Uterus (tissue), 4 donors: ENCODE measurements around the gene BEST1. TPM values are rescaled to one million over a fixed set of nuclear protein-coding genes. Genes with fewer than 3 reads are reported as not detected.

Source experiments
- DNase-seq, 2 donors: peaks; one replicate each; pipeline ENCODE4 v3.0.0-alpha.2; 2019 to 2020
- H3K27ac ChIP-seq, 2 donors: fragments of 200-600 bp; sonication (generic); 1 replicate in 1 of 2; 2 replicates in 1 of 2; pipeline ENCODE4 v1.5.1; 2016 to 2018
- H3K27me3 ChIP-seq, 2 donors: fragments of 200-600 bp; sonication (generic); one replicate each; pipeline ENCODE4 v1.5.1; 2018 to 2019; ENCODE audit warnings: control low read depth in 1 of 2
- H3K36me3 ChIP-seq, 2 donors: fragments of 200-600 bp; sonication (generic); one replicate each; pipeline ENCODE4 v1.5.1; 2019; ENCODE audit warnings: control low read depth in 1 of 2
- H3K4me1 ChIP-seq, 2 donors: fragments of 200-600 bp; sonication (generic); one replicate each; pipeline ENCODE4 v1.5.1; 2018 to 2019; ENCODE audit warnings: control low read depth in 1 of 2
- H3K4me3 ChIP-seq, 2 donors: fragments of 200-600 bp; sonication (generic); 1 replicate in 1 of 2; 2 replicates in 1 of 2; pipeline ENCODE4 v1.5.1; 2018 to 2019; ENCODE audit warnings: mild to moderate bottlenecking in 1 of 2
- H3K9me3 ChIP-seq, 2 donors: fragments of 200-600 bp; sonication (generic); one replicate each; pipeline ENCODE4 v1.5.1; 2019; ENCODE audit warnings: control low read depth in 1 of 2
- CTCF ChIP-seq, 4 experiments: fragments of 200-600 bp in 2 of 4; fragments of 450-650 bp in 2 of 4; sonication (generic) in 2 of 4; IDR thresholded peaks; one replicate each; pipeline ENCODE4 v1.5.1; 2016 to 2019; ENCODE audit warnings: antibody characterized with exemption in 4 of 4, mild to moderate bottlenecking in 2 of 4, moderate library complexity in 1 of 4
- POLR2A ChIP-seq, 2 donors: fragments of 450-650 bp; IDR thresholded peaks; one replicate each; pipeline ENCODE4 v1.6.1; 2016; ENCODE audit warnings: antibody characterized with exemption in 2 of 2, mild to moderate bottlenecking in 1 of 2, moderate library complexity in 1 of 2
- intact Hi-C: fragments of 100-400 bp; cut with DNase I; formaldehyde crosslinking; loops from one replicate; pipeline ENCODE4 v1.15.1; 2023; ENCODE audit warnings: low total_unique reads
- total RNA-seq, 4 donors: library from RNA; depleted of rRNA in 3 of 4; stranded (reverse); fragments of >200 nt in 3 of 4; gene quantifications; one replicate each; pipeline versions ENCODE4 v1.1.0 to v1.2.4, GENCODE V29; 2014 to 2023
- donor health status: DM: yes; HTN: yes; CAD: no.

Gene BEST1
- total RNA-seq, 4 donors from 2014 or later = 3.3 to 11.1 (median 3.9) TPM

- H3K27ac ChIP-seq = peak overlapping the region; percentile 100
- intact Hi-C loops = no loop called here
Observed at GRCh38 chr11:61967924-61968757, 18.0 kb downstream of the BEST1 start.

GRCh38 chr11:61968758-61969390 is 18.7 kb downstream of the BEST1 start:
- no peaks in the 10 kb centered on the region for H3K36me3 ChIP-seq
- intact Hi-C loops = no loop called here
- peaks cover 24 to 25% of the 10 kb centered on the region in 2 donors for H3K4me1 ChIP-seq
- H3K9me3 ChIP-seq = no peaks in the 10 kb centered on the region
- TF ChIP-seq POLR2A (IDR thresholded peaks at IDR 0.05) (no peak), CTCF (IDR thresholded peaks at IDR 0.05) (no peak)
- peak in 1 of 2 donors; percentile 13 for DNase-seq
- peak overlapping the region; percentile 100 for H3K27ac ChIP-seq
- peak overlapping the region in 1 of 2 donors; percentile 95 for H3K4me3 ChIP-seq
- H3K27me3 ChIP-seq = no peaks in the 10 kb centered on the region

More at GRCh38 chr11:61967924-61968757, 18.0 kb downstream of the BEST1 start:
- peak overlapping the region; percentile 67 to 95 for H3K4me3 ChIP-seq
- peak in 1 of 2 donors; percentile 50 for DNase-seq
- no peaks in the 10 kb centered on the region for H3K9me3 ChIP-seq
- TF ChIP-seq CTCF (IDR thresholded peaks at IDR 0.05) = no peak
- no peak for TF ChIP-seq POLR2A (IDR thresholded peaks at IDR 0.05)
- no peaks in the 10 kb centered on the region for H3K36me3 ChIP-seq
- peaks cover 17 to 23% of the 10 kb centered on the region in 2 donors for H3K4me1 ChIP-seq
- H3K27me3 ChIP-seq = no peaks in the 10 kb centered on the region

GRCh38 chr11:61969391-61969758 is 19.2 kb downstream of the BEST1 start:
- Histone ChIP-seq H3K4me3 (no peak overlapping the region), H3K27ac (peak overlapping the region; percentile 100), H3K27me3 (no peaks in the 10 kb centered on the region), H3K36me3 (no peaks in the 10 kb centered on the region), H3K4me1 (peaks cover 25% of the 10 kb centered on the region in 2 donors), H3K9me3 (no peaks in the 10 kb centered on the region)
- intact Hi-C loops = no loop called here
- no peak for TF ChIP-seq CTCF (IDR thresholded peaks at IDR 0.05)
- TF ChIP-seq POLR2A (IDR thresholded peaks at IDR 0.05) = no peak
- no peak for DNase-seq

- intact Hi-C loops = no loop called here
- Histone ChIP-seq H3K9me3 (no peaks in the 10 kb centered on the region), H3K36me3 (no peaks in the 10 kb centered on the region), H3K4me3 (no peak overlapping the region), H3K27ac (peak overlapping the region; percentile 100), H3K4me1 (peaks cover 25% of the 10 kb centered on the region in 2 donors), H3K27me3 (no peaks in the 10 kb centered on the region)
- no peak for DNase-seq
- no peak for TF ChIP-seq POLR2A (IDR thresholded peaks at IDR 0.05)
- peak in 1 of 4 experiments; percentile 16 for TF ChIP-seq CTCF (IDR thresholded peaks at IDR 0.05)
Observed at GRCh38 chr11:61969838-61970662, 19.9 kb downstream of the BEST1 start.
